Upper lobe of left lung (tissue), 4 donors: Measurements from ENCODE around the gene LMLN.

Experiments
- CTCF ChIP-seq, 6 experiments: fragments of 450-650 bp in 4 of 6; fragments of 200-600 bp in 2 of 6; sonication (generic) in 2 of 6; IDR thresholded peaks; one replicate each; pipeline ENCODE4 v1.5.1; 2016 to 2019; ENCODE audit warnings: antibody characterized with exemption in 6 of 6
- EP300 ChIP-seq, 4 donors: sonication (generic); formaldehyde crosslinking; IDR thresholded peaks; one replicate each; pipeline ENCODE4 v1.5.1; 2017; ENCODE audit warnings: antibody characterized with exemption in 4 of 4, control low read depth in 2 of 4
- POLR2A ChIP-seq, 4 donors: fragments of 450-650 bp; IDR thresholded peaks; one replicate each; pipeline ENCODE4 v1.5.1; 2016 to 2017; ENCODE audit warnings: antibody characterized with exemption in 4 of 4, mild to moderate bottlenecking in 2 of 4
- POLR2AphosphoS5 ChIP-seq, 2 donors: sonication (generic); formaldehyde crosslinking; IDR thresholded peaks; one replicate each; pipeline ENCODE4 v1.5.1; 2017; ENCODE audit warnings: antibody characterized with exemption in 2 of 2

DNA sequence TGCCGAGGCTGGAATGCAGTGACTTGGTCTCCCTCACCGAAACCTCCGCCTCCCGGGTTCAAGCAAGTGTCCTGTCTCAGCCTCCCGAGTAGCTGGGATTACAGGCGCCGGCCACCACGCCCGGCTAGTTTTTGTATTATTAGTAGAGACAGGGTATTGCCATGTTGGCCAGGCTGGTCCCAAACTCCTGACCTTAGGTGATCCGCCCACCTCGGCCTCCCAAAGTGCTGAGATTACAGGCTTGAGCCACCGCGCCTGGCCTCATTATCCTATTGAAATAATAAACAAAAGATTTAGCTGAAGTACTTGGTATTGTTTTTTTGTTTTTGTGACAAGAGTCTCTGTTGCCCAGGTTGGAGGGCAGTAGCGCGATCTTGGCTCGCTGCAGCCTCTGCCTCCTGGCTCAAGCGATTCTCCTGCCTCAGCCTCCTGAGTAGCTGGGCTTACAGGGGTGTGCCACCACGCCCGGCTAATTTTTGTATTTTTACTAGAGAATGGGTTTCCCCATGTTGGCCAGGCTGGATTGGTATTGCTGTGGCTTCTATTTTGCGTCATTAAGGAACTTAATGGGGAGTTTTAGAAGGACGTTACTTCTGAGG lies 8.5 kb upstream of the LMLN start:
- no peak for TF ChIP-seq CTCF (IDR thresholded peaks at IDR 0.05)
- TF ChIP-seq POLR2A (IDR thresholded peaks at IDR 0.05): no peak
- TF ChIP-seq EP300 (IDR thresholded peaks at IDR 0.05): no peak
- no peak for TF ChIP-seq POLR2AphosphoS5 (IDR thresholded peaks at IDR 0.05)
